HG03060 (cell line): Measurements from ENCODE around the gene TRIM9.
"Not testable (repeated sequence)": the region's sequence is repeated elsewhere in the genome, so short reads cannot be mapped to it uniquely, and the experiment has no call there.

Experiments used
- ATAC-seq: cut with Tn5 transposase; IDR thresholded peaks from one replicate; pipeline ENCODE4 v1.9.1; 2021; ENCODE audit warnings: low read depth, moderate number of reproducible peaks; ENCODE audit not compliant: unreplicated experiment

TRIM9 gene

GRCh38 chr14:51006781-51007211 lies 88.1 kb downstream of the TRIM9 start:
- ATAC-seq, result no peak

- no peak for ATAC-seq
Measured at GRCh38 chr14:51006324-51006723, 88.6 kb downstream of the TRIM9 start.

GRCh38 chr14:51004801-51005526 lies 89.9 kb downstream of the TRIM9 start:
- ATAC-seq, result no peak

GRCh38 chr14:51004352-51004800 lies 90.5 kb downstream of the TRIM9 start:
- ATAC-seq, result no peak

- no peak for ATAC-seq
Measured at GRCh38 chr14:51002406-51002999, 92.4 kb downstream of the TRIM9 start.

GRCh38 chr14:51000566-51000965 lies 94.3 kb downstream of the TRIM9 start:
- ATAC-seq, result no peak

GRCh38 chr14:50999726-51000125 lies 95.2 kb downstream of the TRIM9 start:
- ATAC-seq, result no peak

GRCh38 chr14:50998612-50999011 lies 96.3 kb downstream of the TRIM9 start:
- no peak for ATAC-seq

GRCh38 chr14:50997712-50998111 lies 97.2 kb downstream of the TRIM9 start:
- ATAC-seq, result no peak

GRCh38 chr14:50994158-50994557 lies 100.7 kb downstream of the TRIM9 start:
- not testable (repeated sequence) for ATAC-seq

- ATAC-seq, result no peak
Measured at GRCh38 chr14:50985859-50986331, 109.0 kb downstream of the TRIM9 start.

GRCh38 chr14:50985124-50985858 lies 109.6 kb downstream of the TRIM9 start:
- no peak for ATAC-seq

- ATAC-seq, result no peak
Measured at GRCh38 chr14:50984036-50984710, 110.7 kb downstream of the TRIM9 start.

GRCh38 chr14:50979941-50980850 lies 114.7 kb downstream of the TRIM9 start:
- ATAC-seq, result no peak

GRCh38 chr14:50978888-50979287 lies 116.0 kb downstream of the TRIM9 start:
- peak; percentile 80 for ATAC-seq

GRCh38 chr14:50978529-50978871 lies 116.4 kb downstream of the TRIM9 start:
- ATAC-seq, result no peak

- no peak for ATAC-seq
Measured at GRCh38 chr14:50977863-50978528, 116.9 kb downstream of the TRIM9 start.

GRCh38 chr14:50974118-50974517 lies 120.8 kb downstream of the TRIM9 start:
- no peak for ATAC-seq

- ATAC-seq, result no peak
Measured at GRCh38 chr14:50972734-50973133, 122.2 kb downstream of the TRIM9 start.
